ENCODE data around the gene REPIN1.

REPIN1 gene

DNA sequence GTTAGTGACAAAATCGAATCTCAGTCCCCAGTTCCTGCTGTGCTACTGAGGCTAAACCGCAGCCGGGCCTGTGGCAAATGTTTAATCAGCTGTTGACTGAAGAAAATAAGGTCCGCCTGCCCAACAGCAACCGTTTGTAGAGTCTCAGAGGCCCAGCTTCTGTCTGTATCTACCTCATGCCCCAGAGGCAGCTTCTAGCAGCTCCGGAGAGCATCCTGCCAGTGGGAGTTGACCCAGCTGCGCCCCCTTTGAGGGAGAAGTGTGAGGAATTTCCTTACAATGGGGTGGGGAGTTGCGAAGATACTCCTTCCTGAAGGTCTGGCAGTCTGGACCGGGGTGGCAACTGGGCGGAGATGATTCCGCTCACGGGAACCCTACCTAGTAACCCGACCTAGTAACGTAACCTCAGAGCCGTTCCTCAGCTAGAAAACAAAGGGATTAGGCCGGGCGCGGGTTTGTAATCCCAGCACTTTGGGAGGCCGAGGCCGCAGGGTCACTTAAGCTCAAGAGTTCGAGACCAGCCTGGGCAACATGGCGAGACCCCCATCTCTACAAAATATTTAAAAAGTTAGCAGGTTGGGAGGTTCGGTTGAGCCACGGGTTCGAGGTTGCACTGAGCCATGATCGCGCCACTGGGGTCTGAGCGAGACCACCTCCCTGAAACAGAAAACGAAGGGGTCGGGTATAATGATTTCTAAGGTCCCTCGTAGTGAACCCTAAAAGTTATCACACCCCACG, 9.7 kb downstream of the REPIN1 start:
- Histone ChIP-seq H3K36me3 (ENCODE audit: control insufficient read depth in 1 of 2, insufficient read depth in 2 of 2, low read length in 2 of 2) (peaks cover 10 to 11% of the 10 kb centered on the region in 2 donors), H3K4me1 (ENCODE audit: control insufficient read depth in 1 of 2, insufficient read depth in 2 of 2, low read length in 2 of 2) (peaks cover 7 to 33% of the 10 kb centered on the region in 2 donors)

DNA sequence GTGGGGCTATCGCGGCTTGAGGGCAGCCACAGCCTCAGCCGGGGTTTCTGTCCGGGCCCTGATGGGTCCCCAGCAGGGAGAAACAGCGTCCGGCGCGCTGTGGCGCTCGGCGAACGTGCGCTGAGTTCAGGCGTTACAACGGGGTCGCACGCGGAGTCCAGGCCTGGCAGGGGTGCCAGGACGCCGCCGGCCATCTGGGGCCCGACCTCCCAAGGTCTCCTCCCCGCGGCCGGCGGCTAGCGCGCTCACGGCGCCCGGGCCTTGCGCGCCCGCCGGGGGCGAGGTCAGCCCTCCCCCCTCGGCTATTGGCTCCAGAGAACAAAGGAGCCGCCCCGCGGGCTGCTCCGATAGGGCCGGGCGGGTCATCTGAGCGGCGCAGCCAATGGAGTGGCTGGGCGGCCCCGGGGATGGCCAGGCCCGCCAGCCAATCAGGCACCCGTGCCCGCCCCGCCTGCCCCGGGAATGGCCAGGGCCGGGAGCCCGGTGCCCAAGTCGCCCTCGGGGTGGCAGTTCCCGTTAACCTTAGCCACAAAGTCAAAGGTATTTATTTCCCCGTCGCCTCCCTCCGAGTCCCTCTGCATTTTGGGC, 10.3 kb downstream of the REPIN1 start, which contains the start of gene ZNF775:
TSS of gene ZNF775 (plus strand) at position 478 of the 588 bp plus-strand sequence. CDS start 9,141 bp downstream, outside the sequence.
- Histone ChIP-seq H3K36me3 (ENCODE audit: control insufficient read depth in 1 of 2, insufficient read depth in 2 of 2, low read length in 2 of 2) (peaks cover 5 to 6% of the 10 kb centered on the region in 2 donors), H3K27ac (ENCODE audit: low read length) (peak within 1 kb of the TSS; percentile 90), H3K4me3 (ENCODE audit: low read depth in 1 of 2, low read length in 2 of 2) (peak within 1 kb of the TSS; percentile 89 to 98), H3K27me3 (ENCODE audit: low read depth, low read length) (no peaks in the 10 kb centered on the region), H3K9me3 (ENCODE audit: control insufficient read depth in 1 of 2, low read length in 2 of 2) (no peaks in the 10 kb centered on the region), H3K4me1 (ENCODE audit: control insufficient read depth in 1 of 2, insufficient read depth in 2 of 2, low read length in 2 of 2) (peaks cover 7 to 35% of the 10 kb centered on the region in 2 donors)

More for the DNA sequence above, 9.7 kb downstream of the REPIN1 start:
- no peaks in the 10 kb centered on the region for H3K27me3 ChIP-seq (ENCODE audit: low read depth, low read length)
- H3K27ac ChIP-seq (ENCODE audit: low read length), result peak overlapping the region; percentile 90
- peak overlapping the region; percentile 89 to 98 for H3K4me3 ChIP-seq (ENCODE audit: low read depth in 1 of 2, low read length in 2 of 2)
- no peaks in the 10 kb centered on the region for H3K9me3 ChIP-seq (ENCODE audit: control insufficient read depth in 1 of 2, low read length in 2 of 2)

DNA sequence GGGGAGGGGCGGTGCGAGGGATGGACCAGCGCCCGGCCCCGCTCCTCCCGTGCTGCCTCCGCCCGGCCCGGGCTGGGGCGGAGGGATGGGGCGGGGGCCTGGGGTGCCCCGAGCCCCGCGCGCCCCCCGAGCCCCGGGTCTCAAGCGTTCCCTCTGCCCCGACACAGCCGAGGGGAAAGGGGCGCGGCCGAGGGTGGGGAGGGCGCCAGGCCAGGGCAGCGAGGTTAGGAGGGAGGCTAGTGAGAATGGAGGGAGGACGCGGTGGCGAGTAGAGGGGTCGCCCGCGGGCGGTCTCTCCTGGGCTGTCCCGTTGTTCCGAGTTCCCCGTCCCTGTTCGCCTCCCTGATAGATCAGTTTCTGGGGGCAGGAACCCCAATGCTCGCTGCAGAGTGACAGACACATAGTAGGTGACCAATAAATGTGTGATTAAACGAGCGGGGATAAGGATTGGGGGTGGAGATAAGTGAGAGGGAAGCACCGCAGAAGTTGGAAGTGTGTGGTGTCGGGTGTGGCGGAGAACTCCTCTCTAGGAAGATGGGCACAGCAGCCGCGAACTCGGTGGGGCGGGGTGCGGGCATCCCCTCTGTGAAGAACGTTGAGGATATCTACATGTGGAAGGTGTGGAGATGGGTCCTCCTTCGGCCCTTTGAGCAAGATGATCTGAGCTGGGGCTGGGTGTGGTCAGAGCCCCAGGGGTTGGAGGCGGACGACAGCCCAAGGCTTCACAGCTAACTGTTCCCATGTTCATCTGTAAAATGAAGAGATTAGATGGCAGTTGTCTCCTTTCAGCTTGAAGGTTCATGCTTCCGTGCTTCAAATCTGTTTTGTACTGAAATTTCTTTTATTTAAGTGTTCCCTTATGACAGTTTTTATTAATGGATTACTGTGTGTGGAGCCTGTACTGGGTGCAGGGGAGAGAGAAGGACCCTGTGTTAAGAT, 11.1 kb downstream of the REPIN1 start:
- Histone ChIP-seq H3K27me3 (ENCODE audit: low read depth, low read length) (no peaks in the 10 kb centered on the region), H3K36me3 (ENCODE audit: control insufficient read depth in 1 of 2, insufficient read depth in 2 of 2, low read length in 2 of 2) (no peaks in the 10 kb centered on the region), H3K9me3 (ENCODE audit: control insufficient read depth in 1 of 2, low read length in 2 of 2) (no peaks in the 10 kb centered on the region), H3K4me3 (ENCODE audit: low read depth in 1 of 2, low read length in 2 of 2) (peak overlapping the region; percentile 89 to 98), H3K4me1 (ENCODE audit: control insufficient read depth in 1 of 2, insufficient read depth in 2 of 2, low read length in 2 of 2) (peaks cover 7 to 38% of the 10 kb centered on the region in 2 donors), H3K27ac (ENCODE audit: low read length) (peak overlapping the region; percentile 39)

DNA sequence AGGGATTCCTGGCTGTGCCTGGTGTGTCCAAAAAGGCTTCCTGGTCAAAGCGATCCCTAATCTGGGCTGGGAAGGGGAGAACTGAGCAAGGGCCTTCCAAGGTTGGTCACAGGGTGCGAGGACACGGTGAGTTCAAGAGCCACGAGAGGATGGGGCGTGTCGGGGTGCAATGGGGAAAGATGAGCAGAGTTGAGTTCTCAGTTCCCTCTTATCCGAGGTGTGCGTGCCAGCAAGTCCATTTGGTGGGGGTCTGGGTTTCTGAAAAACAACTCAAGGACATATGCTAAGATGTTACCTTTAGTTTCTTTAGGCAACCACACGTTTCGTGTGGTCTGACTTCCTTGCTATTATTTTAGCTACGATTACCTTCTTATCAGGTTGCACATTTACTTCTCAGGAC, 11.8 kb downstream of the REPIN1 start:
- Histone ChIP-seq H3K4me3 (ENCODE audit: low read depth in 1 of 2, low read length in 2 of 2) (peak overlapping the region; percentile 89 to 98), H3K27ac (ENCODE audit: low read length) (no peak overlapping the region), H3K9me3 (ENCODE audit: control insufficient read depth in 1 of 2, low read length in 2 of 2) (no peaks in the 10 kb centered on the region), H3K27me3 (ENCODE audit: low read depth, low read length) (no peaks in the 10 kb centered on the region), H3K36me3 (ENCODE audit: control insufficient read depth in 1 of 2, insufficient read depth in 2 of 2, low read length in 2 of 2) (no peaks in the 10 kb centered on the region), H3K4me1 (ENCODE audit: control insufficient read depth in 1 of 2, insufficient read depth in 2 of 2, low read length in 2 of 2) (peaks cover 9 to 46% of the 10 kb centered on the region in 2 donors)

DNA sequence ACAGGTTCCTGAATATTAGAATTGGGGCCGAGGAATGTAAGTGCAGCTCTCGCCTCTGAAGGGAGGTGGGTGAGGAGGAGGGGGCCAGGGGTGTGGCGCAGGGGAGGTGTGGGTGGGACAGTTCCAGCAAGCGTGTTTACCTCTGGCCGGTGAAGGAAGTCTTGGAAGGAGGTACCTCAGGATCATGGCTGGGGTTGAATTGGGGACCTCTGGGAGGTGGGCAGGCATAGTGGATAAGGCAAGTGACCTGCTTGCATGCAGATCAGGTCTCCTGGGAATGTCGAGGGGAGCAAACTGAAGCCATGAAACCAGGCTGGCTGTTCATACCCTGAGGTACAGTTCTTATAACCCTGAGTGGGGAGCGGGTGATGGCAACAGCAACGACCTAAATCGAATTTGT, 12.5 kb downstream of the REPIN1 start:
- peaks cover 11 to 46% of the 10 kb centered on the region in 2 donors for H3K4me1 ChIP-seq (ENCODE audit: control insufficient read depth in 1 of 2, insufficient read depth in 2 of 2, low read length in 2 of 2)
- H3K36me3 ChIP-seq (ENCODE audit: control insufficient read depth in 1 of 2, insufficient read depth in 2 of 2, low read length in 2 of 2), result no peaks in the 10 kb centered on the region
- H3K9me3 ChIP-seq (ENCODE audit: control insufficient read depth in 1 of 2, low read length in 2 of 2), result no peaks in the 10 kb centered on the region
- H3K27me3 ChIP-seq (ENCODE audit: low read depth, low read length), result no peaks in the 10 kb centered on the region
- no peak overlapping the region for H3K4me3 ChIP-seq (ENCODE audit: low read depth in 1 of 2, low read length in 2 of 2)
- H3K27ac ChIP-seq (ENCODE audit: low read length), result no peak overlapping the region

DNA sequence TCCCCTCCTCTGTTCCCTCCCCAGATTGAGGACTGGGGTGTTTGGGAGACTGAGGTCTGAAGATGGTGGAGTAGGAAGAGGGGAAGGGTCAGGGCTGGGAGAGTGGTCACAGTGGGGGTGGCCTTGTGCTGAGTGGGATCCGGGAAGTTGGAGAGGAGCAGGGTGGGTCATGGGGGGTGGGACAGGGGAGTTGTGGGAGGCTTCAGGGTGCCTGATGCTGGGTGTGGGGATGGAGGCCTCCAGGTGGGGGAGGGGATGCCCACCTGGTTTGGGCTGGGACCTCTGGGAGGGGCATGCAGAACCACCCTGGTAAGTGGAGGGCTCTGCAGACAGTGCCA, 13.1 kb downstream of the REPIN1 start:
- Histone ChIP-seq H3K4me1 (ENCODE audit: control insufficient read depth in 1 of 2, insufficient read depth in 2 of 2, low read length in 2 of 2) (peaks cover 11 to 46% of the 10 kb centered on the region in 2 donors), H3K4me3 (ENCODE audit: low read depth in 1 of 2, low read length in 2 of 2) (no peak overlapping the region), H3K36me3 (ENCODE audit: control insufficient read depth in 1 of 2, insufficient read depth in 2 of 2, low read length in 2 of 2) (no peaks in the 10 kb centered on the region), H3K27me3 (ENCODE audit: low read depth, low read length) (no peaks in the 10 kb centered on the region), H3K9me3 (ENCODE audit: control insufficient read depth in 1 of 2, low read length in 2 of 2) (no peaks in the 10 kb centered on the region), H3K27ac (ENCODE audit: low read length) (no peak overlapping the region)

DNA sequence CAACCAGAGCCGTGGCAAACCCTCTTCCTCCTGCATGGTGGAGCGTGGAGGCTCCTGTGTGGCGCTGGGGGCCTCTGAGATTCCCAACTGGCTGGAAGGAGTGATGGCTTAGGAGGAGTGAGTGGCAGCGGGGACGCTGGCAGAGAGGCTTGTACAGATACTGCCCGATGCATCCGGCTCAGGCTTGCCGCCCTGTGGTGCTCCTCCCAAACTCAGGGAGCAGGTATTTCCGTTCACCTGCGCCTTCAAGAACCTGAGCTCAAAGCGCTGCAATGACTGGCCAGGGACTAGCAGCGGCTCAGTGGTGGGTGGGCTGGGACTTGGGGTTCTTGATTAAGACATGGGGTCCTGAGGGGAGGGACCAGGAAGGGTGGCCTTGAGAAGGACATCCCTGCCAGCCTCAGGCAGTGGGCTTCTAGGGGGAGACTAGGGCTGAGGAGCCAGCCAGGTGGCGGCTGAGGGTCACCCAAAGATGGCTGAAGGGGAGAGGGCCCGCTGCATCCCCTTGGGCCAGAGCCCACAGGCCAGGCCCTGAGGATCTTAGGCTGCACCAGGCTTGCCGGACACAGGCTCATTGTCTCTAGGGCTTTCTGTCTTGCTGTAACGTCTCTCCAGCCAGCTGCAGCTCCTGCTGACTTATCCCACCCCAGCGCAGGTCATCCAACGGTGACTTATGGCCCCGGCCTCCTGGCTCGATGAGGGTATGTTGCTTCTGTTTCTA, 13.7 kb downstream of the REPIN1 start:
- Histone ChIP-seq H3K27ac (ENCODE audit: low read length) (no peak overlapping the region), H3K36me3 (ENCODE audit: control insufficient read depth in 1 of 2, insufficient read depth in 2 of 2, low read length in 2 of 2) (no peaks in the 10 kb centered on the region), H3K4me1 (ENCODE audit: control insufficient read depth in 1 of 2, insufficient read depth in 2 of 2, low read length in 2 of 2) (peaks cover 11 to 46% of the 10 kb centered on the region in 2 donors), H3K9me3 (ENCODE audit: control insufficient read depth in 1 of 2, low read length in 2 of 2) (no peaks in the 10 kb centered on the region), H3K4me3 (ENCODE audit: low read depth in 1 of 2, low read length in 2 of 2) (no peak overlapping the region), H3K27me3 (ENCODE audit: low read depth, low read length) (no peaks in the 10 kb centered on the region)

DNA sequence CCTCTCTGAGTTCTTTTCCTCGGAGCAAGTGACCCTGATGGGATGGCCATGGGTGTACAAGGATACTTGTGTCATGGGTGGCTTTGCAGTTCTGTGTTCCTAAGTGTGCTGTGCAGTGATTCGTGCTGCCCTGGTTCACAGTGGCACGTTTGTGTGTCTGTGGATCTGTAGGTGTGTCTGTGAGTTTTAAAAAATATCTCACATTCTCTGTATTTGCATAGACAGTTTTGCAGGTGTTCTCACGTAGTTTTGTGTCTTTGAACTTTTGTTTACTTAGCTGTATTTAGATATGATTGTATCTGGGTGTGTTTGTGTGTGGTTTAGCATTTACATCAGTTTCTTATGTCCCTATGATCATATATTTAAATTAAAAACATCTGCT, 14.2 kb downstream of the REPIN1 start:
- Histone ChIP-seq H3K27me3 (ENCODE audit: low read depth, low read length) (no peaks in the 10 kb centered on the region), H3K9me3 (ENCODE audit: control insufficient read depth in 1 of 2, low read length in 2 of 2) (no peaks in the 10 kb centered on the region), H3K4me3 (ENCODE audit: low read depth in 1 of 2, low read length in 2 of 2) (no peak overlapping the region), H3K27ac (ENCODE audit: low read length) (no peak overlapping the region), H3K36me3 (ENCODE audit: control insufficient read depth in 1 of 2, insufficient read depth in 2 of 2, low read length in 2 of 2) (no peaks in the 10 kb centered on the region), H3K4me1 (ENCODE audit: control insufficient read depth in 1 of 2, insufficient read depth in 2 of 2, low read length in 2 of 2) (peaks cover 11 to 44% of the 10 kb centered on the region in 2 donors)

DNA sequence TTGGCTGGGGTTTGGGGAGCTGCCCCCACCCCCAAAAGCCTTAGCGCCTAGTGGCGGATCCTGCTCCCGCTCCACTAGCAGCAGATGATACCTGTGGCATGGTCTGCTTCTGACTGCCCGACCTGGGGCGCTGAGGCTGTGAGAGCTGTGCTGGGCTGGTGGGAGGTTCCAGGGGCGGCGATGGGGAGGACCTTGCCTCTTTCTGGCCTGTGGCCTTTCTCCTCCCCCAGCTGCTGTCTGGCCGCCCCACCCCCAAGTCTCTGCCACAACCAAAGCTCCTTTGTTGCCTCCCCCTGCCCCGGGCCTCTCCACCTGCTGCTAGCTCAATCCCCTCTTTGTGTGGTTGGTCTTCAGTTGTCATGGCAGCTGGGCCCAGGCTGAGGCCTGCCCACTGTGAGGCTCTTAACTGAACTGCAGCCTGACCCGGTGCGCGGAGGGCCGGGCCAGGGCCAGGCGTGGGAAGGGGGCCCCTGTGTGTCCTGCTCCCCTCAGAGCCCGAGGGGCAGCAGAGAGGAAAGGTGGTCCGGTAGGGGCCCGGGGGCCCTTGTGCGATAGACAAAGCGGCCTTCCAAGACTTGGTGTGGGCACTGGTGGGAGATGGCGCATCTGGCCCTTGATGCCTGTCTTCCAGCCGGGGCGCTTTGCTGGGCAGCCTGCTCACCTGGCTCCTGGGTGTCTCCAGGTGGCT, 15.2 kb downstream of the REPIN1 start:
- Histone ChIP-seq H3K4me1 (ENCODE audit: control insufficient read depth in 1 of 2, insufficient read depth in 2 of 2, low read length in 2 of 2) (peaks cover 11 to 38% of the 10 kb centered on the region in 2 donors), H3K27ac (ENCODE audit: low read length) (no peak overlapping the region), H3K9me3 (ENCODE audit: control insufficient read depth in 1 of 2, low read length in 2 of 2) (no peaks in the 10 kb centered on the region), H3K36me3 (ENCODE audit: control insufficient read depth in 1 of 2, insufficient read depth in 2 of 2, low read length in 2 of 2) (no peaks in the 10 kb centered on the region), H3K4me3 (ENCODE audit: low read depth in 1 of 2, low read length in 2 of 2) (no peak overlapping the region), H3K27me3 (ENCODE audit: low read depth, low read length) (no peaks in the 10 kb centered on the region)

DNA sequence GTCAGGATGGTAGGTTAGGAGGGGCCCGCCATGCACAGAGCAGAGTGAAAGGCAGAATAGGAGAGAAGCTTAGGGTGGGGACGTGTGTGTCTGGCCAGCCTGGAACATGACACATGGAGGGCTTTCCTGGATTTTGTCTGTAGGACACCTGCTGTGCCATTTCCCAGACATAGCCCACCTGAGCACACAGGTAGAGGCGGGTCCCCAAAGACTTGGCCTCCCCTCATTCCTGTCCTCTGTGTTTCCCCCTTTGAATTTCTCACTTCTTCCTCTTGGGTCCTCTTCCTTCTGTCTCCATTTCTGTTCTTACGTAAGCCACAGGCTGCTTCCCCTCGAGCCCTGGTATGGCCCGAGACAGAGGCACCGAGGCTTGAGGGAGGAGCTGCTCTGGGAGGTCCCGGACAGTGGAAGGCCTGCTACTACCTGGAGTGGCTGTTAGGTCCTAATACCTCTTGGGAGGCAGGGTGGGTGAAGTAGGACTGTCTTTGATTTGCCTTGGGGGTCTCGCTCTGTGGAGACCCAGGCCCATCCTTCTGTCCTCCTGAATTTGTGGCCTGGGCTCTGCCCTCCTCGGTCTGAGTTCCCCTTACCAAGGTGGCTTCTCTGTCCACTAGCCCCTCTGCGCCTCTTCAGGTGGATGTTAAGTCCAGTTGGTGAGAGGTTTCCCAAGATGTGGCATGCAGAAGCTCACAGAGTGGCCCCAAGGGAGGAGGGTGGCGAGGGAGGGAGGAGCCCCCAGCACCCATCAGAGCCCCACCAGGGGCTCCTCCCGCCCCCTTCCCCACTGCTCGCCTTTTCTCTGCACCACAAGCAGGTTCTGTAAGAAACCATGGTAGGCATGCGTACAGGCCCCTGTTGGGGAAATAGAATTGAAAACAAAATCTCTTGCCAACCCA, 16.0 kb downstream of the REPIN1 start:
- Histone ChIP-seq H3K4me1 (ENCODE audit: control insufficient read depth in 1 of 2, insufficient read depth in 2 of 2, low read length in 2 of 2) (peaks cover 11 to 42% of the 10 kb centered on the region in 2 donors), H3K36me3 (ENCODE audit: control insufficient read depth in 1 of 2, insufficient read depth in 2 of 2, low read length in 2 of 2) (no peaks in the 10 kb centered on the region), H3K4me3 (ENCODE audit: low read depth in 1 of 2, low read length in 2 of 2) (no peak overlapping the region), H3K27me3 (ENCODE audit: low read depth, low read length) (no peaks in the 10 kb centered on the region), H3K9me3 (ENCODE audit: control insufficient read depth in 1 of 2, low read length in 2 of 2) (no peaks in the 10 kb centered on the region), H3K27ac (ENCODE audit: low read length) (no peak overlapping the region)
